Measurements from ENCODE around the gene ZNF280C. TPM values are rescaled to one million over a fixed set of nuclear protein-coding genes. Genes with fewer than 3 reads are reported as not detected.
"Not testable (repeated sequence)": the region's sequence is repeated elsewhere in the genome, so short reads cannot be mapped to it uniquely, and the experiment has no call there.

Gene ZNF280C
- total and polyA plus RNA-seq, 4 donors = 3.9 to 7.6 (median 5.9) TPM

DNA sequence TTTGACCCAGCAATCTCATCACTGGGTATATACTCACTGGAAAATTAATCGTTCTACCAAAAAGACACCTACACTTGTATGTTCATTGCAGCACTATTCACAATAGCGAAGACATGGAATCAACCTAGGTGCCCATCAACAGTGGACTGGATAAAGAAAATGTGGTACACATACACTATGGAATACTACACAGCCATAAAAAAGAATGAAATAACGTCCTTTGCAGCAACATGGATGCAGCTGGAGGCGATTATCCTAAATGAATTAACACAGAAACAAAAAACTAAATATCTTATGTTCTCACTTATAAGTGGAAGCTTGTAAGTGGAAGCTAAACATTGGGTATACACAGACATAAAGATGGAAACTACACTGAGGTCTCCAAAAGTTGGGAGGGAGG lies 37.5 kb downstream of the ZNF280C start:
- not testable (repeated sequence) for H3K9me3 ChIP-seq (ENCODE audit: control insufficient read depth, insufficient read depth, low read length); H3K36me3 ChIP-seq (ENCODE audit: control insufficient read depth, insufficient read depth, low read length); H3K4me3 ChIP-seq (ENCODE audit: low read depth, low read length); H3K4me1 ChIP-seq (ENCODE audit: control insufficient read depth, insufficient read depth, low read length); H3K27ac ChIP-seq (ENCODE audit: low read depth, low read length); DNase-seq (ENCODE audit: low read depth in 4 of 6, low spot score in 6 of 6); H3K27me3 ChIP-seq (ENCODE audit: control insufficient read depth, insufficient read depth, low read length)
- no CpG with 5 or more reads among the region's 4 CpGs for WGBS (ENCODE audit: insufficient coverage)

DNA sequence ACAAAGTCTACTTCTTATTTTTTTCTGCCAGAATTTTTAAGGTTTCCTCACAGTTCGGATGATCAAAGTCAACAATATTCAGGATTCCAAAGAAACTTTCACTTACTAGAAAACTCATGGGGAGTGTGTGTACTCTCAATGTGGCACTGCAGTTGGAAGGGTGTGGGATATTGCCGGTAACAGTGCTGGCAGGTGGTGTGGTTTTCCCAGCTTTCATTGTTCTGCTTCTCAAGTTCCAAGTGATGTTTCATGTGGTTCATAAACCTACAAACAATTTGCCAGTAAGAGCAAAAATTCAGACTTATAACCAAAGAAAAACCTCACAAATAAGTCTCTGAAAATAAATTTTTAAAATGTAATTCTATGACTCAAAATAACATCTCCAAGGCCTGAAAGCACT lies 39.8 kb downstream of the ZNF280C start:
- DNase-seq (ENCODE audit: low read depth in 4 of 6, low spot score in 6 of 6) = no peak
- Histone ChIP-seq H3K36me3 (ENCODE audit: control insufficient read depth, insufficient read depth, low read length) (no peaks in the 10 kb centered on the region), H3K27me3 (ENCODE audit: control insufficient read depth, insufficient read depth, low read length) (no peaks in the 10 kb centered on the region), H3K4me1 (ENCODE audit: control insufficient read depth, insufficient read depth, low read length) (no peaks in the 10 kb centered on the region), H3K27ac (ENCODE audit: low read depth, low read length) (no peak overlapping the region), H3K9me3 (ENCODE audit: control insufficient read depth, insufficient read depth, low read length) (no peaks in the 10 kb centered on the region), H3K4me3 (ENCODE audit: low read depth, low read length) (no peak overlapping the region)
- no CpG with 5 or more reads among the region's 2 CpGs for WGBS (ENCODE audit: insufficient coverage)

DNA sequence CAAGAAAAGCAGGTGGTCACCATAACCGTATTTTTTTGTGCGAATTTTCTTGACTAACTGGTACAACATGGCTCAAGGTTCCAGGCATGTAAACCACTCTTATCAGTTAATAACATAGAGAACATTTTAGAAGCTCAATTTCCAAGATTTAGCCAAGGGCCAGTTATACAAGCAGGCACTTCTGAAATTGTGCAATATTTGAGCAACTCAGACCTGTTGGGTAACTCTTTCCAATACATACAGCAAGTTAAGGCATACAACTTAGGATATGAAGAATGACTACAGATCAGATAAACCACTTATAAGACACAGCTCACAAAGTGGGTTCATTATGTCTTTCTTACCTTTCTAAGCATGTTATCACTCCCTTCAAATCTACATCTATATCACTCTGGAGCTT lies 43.9 kb downstream of the ZNF280C start:
- DNase-seq (ENCODE audit: low read depth in 4 of 6, low spot score in 6 of 6) = no peak
- H3K9me3 ChIP-seq (ENCODE audit: control insufficient read depth, insufficient read depth, low read length) = no peaks in the 10 kb centered on the region
- H3K27me3 ChIP-seq (ENCODE audit: control insufficient read depth, insufficient read depth, low read length) = no peaks in the 10 kb centered on the region
- no peaks in the 10 kb centered on the region for H3K36me3 ChIP-seq (ENCODE audit: control insufficient read depth, insufficient read depth, low read length)
- no peaks in the 10 kb centered on the region for H3K4me1 ChIP-seq (ENCODE audit: control insufficient read depth, insufficient read depth, low read length)
- no peak overlapping the region for H3K27ac ChIP-seq (ENCODE audit: low read depth, low read length)
- H3K4me3 ChIP-seq (ENCODE audit: low read depth, low read length) = no peak overlapping the region
- WGBS (ENCODE audit: insufficient coverage) = 80% methylated on average over 2 of the region's 2 CpGs

DNA sequence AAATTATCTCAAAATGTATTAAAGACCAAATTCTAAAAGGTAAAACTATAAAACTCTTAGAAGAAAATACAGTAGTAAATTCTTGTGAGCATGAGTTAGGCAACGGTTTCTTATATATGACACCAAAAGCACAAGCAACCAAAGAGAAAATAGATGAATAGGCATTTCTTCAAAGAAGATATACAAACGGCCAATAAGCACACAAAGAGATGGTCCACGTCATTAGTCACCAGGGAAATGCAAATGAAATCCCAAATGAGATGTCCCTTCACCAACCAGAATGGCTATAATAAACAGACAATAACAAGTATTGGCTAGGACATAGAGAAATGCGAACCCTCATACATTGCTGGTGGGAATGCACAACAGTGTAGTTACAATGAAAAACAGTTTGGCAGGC lies 52.4 kb downstream of the ZNF280C start:
- no peaks in the 10 kb centered on the region for H3K27me3 ChIP-seq (ENCODE audit: control insufficient read depth, insufficient read depth, low read length)
- H3K27ac ChIP-seq (ENCODE audit: low read depth, low read length) = no peak overlapping the region
- peaks cover 9% of the 10 kb centered on the region for H3K36me3 ChIP-seq (ENCODE audit: control insufficient read depth, insufficient read depth, low read length)
- DNase-seq (ENCODE audit: low read depth in 4 of 6, low spot score in 6 of 6) = no peak
- H3K4me1 ChIP-seq (ENCODE audit: control insufficient read depth, insufficient read depth, low read length) = no peaks in the 10 kb centered on the region
- 80% methylated on average over 1 of the region's 4 CpGs for WGBS (ENCODE audit: insufficient coverage)
- no peak overlapping the region for H3K4me3 ChIP-seq (ENCODE audit: low read depth, low read length)
- no peaks in the 10 kb centered on the region for H3K9me3 ChIP-seq (ENCODE audit: control insufficient read depth, insufficient read depth, low read length)

DNA sequence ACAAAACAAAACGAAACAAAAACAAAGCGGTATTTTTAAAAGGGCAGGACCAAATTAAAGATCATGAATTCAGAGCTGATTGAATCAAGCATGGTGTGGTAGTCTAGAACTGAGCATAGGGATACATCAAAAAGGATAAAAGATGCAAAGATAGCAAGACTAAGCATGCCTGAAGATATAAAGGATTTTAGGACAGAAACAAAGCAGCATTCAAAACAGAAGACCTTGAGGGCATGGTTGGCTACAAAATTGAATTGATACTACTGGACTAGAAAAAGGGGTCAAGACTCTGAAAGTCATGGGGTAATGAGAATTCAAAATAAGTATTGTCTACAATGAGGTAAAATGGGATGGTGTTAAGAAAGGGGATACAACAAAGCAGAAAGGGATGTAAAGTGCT lies 55.3 kb downstream of the ZNF280C start:
- no peak overlapping the region for H3K4me3 ChIP-seq (ENCODE audit: low read depth, low read length)
- no peaks in the 10 kb centered on the region for H3K9me3 ChIP-seq (ENCODE audit: control insufficient read depth, insufficient read depth, low read length)
- no CpG with 5 or more reads among the region's 2 CpGs for WGBS (ENCODE audit: insufficient coverage)
- no peak overlapping the region for H3K27ac ChIP-seq (ENCODE audit: low read depth, low read length)
- DNase-seq (ENCODE audit: low read depth in 4 of 6, low spot score in 6 of 6) = no peak
- H3K36me3 ChIP-seq (ENCODE audit: control insufficient read depth, insufficient read depth, low read length) = peaks cover 9% of the 10 kb centered on the region
- H3K27me3 ChIP-seq (ENCODE audit: control insufficient read depth, insufficient read depth, low read length) = no peaks in the 10 kb centered on the region
- no peaks in the 10 kb centered on the region for H3K4me1 ChIP-seq (ENCODE audit: control insufficient read depth, insufficient read depth, low read length)

DNA sequence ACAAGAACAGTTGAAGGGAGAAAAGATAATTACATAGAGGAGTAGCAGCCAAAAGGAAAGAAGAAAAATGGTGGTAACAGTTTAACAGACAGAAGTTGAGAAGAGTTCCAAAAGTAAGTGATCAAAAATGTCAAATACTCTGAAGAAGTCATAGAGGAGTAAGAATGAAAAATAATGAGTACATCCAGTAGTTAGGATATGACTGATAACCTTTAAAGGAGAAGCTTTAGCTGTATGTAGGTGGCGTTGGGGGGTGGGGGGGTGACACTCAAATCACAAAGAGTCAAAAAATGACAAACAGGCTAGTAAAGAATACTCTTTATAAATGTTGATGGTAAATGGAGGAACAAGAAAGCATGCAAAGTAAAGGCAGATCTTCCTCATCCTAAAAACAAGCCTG lies 56.3 kb downstream of the ZNF280C start:
- DNase-seq (ENCODE audit: low read depth in 4 of 6, low spot score in 6 of 6) = no peak
- H3K36me3 ChIP-seq (ENCODE audit: control insufficient read depth, insufficient read depth, low read length) = peaks cover 6% of the 10 kb centered on the region
- H3K4me1 ChIP-seq (ENCODE audit: control insufficient read depth, insufficient read depth, low read length) = no peaks in the 10 kb centered on the region
- no peaks in the 10 kb centered on the region for H3K27me3 ChIP-seq (ENCODE audit: control insufficient read depth, insufficient read depth, low read length)
- no peak overlapping the region for H3K27ac ChIP-seq (ENCODE audit: low read depth, low read length)
- no peak overlapping the region for H3K4me3 ChIP-seq (ENCODE audit: low read depth, low read length)
- no CpG with 5 or more reads among the region's 1 CpG for WGBS (ENCODE audit: insufficient coverage)
- no peaks in the 10 kb centered on the region for H3K9me3 ChIP-seq (ENCODE audit: control insufficient read depth, insufficient read depth, low read length)

DNA sequence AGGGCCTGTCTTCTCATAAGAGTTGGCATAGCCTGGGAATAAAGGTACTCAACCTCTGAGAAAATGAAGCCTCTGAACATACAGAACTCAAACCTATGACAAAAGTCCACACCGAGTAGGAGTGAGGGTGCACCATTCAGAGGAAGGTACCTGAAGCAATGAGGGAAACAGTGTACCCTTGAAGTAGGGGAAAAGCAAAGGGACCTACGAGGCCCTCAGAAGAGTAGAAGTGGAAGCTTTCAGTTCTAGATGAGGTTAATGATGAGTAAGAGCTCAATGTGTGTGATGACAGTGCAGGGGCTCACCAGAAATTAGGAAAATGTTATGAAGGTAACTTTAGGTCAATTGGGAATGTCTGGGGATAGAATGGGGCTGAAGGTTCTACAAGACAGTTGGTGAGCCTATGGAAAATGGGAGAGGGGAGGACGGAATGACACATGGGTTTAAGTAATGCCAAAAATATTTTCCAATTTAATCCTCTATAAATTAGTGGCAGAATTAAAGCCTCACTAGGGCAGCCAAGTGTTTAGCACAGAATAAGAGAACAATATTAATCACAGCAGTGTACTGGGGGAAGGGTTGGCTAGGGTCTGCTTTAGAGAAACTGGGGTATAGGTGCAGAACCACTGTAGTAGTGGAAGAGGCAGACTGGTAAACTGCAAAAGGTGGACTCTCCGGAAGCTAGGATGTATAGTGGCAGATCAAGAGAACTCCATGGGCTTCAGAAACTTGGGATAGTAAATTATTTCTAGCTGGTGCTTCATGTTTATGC lies 57.1 kb downstream of the ZNF280C start:
- Histone ChIP-seq H3K4me1 (ENCODE audit: control insufficient read depth, insufficient read depth, low read length) (no peaks in the 10 kb centered on the region), H3K4me3 (ENCODE audit: low read depth, low read length) (no peak overlapping the region), H3K9me3 (ENCODE audit: control insufficient read depth, insufficient read depth, low read length) (no peaks in the 10 kb centered on the region), H3K27ac (ENCODE audit: low read depth, low read length) (no peak overlapping the region), H3K27me3 (ENCODE audit: control insufficient read depth, insufficient read depth, low read length) (no peaks in the 10 kb centered on the region), H3K36me3 (ENCODE audit: control insufficient read depth, insufficient read depth, low read length) (peaks cover 6% of the 10 kb centered on the region)
- no peak for DNase-seq (ENCODE audit: low read depth in 4 of 6, low spot score in 6 of 6)
- WGBS (ENCODE audit: insufficient coverage) = 73% methylated on average over 3 of the region's 4 CpGs

DNA sequence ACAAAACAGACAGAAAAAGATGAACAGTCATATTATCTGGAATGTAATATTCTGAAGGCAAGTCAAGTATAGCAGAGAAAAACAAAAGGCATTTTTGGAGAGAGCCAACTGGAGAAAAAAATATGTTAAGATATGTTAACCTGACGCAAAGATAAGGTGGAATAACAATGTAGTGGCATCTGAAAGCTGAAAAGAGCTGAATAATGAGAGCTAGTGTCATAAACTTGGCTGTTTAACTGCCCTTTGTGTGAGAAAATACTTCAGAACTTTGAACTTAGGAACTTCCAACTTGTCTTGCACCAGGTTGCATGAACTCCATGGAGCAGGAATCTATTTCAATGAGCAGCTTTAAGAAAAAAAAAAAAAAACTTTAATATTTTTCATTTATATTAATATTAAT lies 64.1 kb downstream of the ZNF280C start:
- Histone ChIP-seq H3K27me3 (ENCODE audit: control insufficient read depth, insufficient read depth, low read length) (no peaks in the 10 kb centered on the region), H3K4me3 (ENCODE audit: low read depth, low read length) (no peak overlapping the region), H3K36me3 (ENCODE audit: control insufficient read depth, insufficient read depth, low read length) (peaks cover 2% of the 10 kb centered on the region), H3K9me3 (ENCODE audit: control insufficient read depth, insufficient read depth, low read length) (no peaks in the 10 kb centered on the region), H3K4me1 (ENCODE audit: control insufficient read depth, insufficient read depth, low read length) (no peaks in the 10 kb centered on the region), H3K27ac (ENCODE audit: low read depth, low read length) (no peak overlapping the region)
- 38% methylated on average over 1 of the region's 1 CpG for WGBS (ENCODE audit: insufficient coverage)
- DNase-seq (ENCODE audit: low read depth in 4 of 6, low spot score in 6 of 6) = no peak

DNA sequence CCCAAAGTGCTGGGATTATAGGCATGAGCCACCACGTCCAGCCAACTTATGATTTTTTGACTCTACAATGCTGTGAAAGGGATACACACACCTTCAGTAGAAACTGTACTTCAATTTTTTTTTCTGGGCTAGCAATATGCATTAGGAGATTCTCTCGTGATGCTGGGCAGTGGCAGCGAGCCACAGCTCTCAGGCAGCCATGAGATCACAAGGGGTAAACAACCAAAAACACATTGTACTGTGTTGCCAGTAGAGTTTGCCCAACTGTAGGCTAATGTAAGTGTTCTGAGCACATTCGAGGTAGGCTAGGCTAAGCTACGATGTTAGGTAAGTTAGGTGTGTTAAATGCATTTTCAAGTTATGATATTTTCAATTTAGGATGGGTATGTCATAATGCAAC lies 71.2 kb downstream of the ZNF280C start:
- Histone ChIP-seq H3K36me3 (ENCODE audit: control insufficient read depth, insufficient read depth, low read length) (peaks cover 2% of the 10 kb centered on the region), H3K4me3 (ENCODE audit: low read depth, low read length) (no peak overlapping the region), H3K9me3 (ENCODE audit: control insufficient read depth, insufficient read depth, low read length) (no peaks in the 10 kb centered on the region), H3K4me1 (ENCODE audit: control insufficient read depth, insufficient read depth, low read length) (no peaks in the 10 kb centered on the region), H3K27ac (ENCODE audit: low read depth, low read length) (no peak overlapping the region), H3K27me3 (ENCODE audit: control insufficient read depth, insufficient read depth, low read length) (no peaks in the 10 kb centered on the region)
- no peak for DNase-seq (ENCODE audit: low read depth in 4 of 6, low spot score in 6 of 6)
- 83% methylated on average over 2 of the region's 5 CpGs for WGBS (ENCODE audit: insufficient coverage)

DNA sequence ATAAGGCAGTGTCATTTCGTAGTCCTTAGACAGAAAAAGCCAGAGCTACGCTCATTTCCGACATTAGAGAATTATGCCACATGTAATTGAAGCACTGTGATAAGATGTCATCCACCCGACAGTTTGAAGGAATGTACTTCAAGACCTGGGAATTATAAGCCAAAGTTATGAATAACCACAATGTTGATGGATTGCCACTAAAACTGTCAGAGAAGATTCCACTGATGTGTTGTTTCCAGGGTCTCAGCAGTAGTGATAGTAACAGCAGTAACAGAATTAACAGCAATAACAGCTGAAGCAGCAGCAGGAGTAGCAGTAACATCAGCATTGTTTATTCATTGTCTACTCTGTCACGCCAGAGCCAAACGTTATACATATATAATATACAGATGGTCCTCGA lies 72.2 kb downstream of the ZNF280C start:
- Histone ChIP-seq H3K9me3 (ENCODE audit: control insufficient read depth, insufficient read depth, low read length) (no peaks in the 10 kb centered on the region), H3K36me3 (ENCODE audit: control insufficient read depth, insufficient read depth, low read length) (no peaks in the 10 kb centered on the region), H3K4me1 (ENCODE audit: control insufficient read depth, insufficient read depth, low read length) (no peaks in the 10 kb centered on the region), H3K27ac (ENCODE audit: low read depth, low read length) (no peak overlapping the region), H3K4me3 (ENCODE audit: low read depth, low read length) (no peak overlapping the region), H3K27me3 (ENCODE audit: control insufficient read depth, insufficient read depth, low read length) (no peaks in the 10 kb centered on the region)
- 80% methylated on average over 4 of the region's 7 CpGs for WGBS (ENCODE audit: insufficient coverage)
- peak in 1 of 6 donors; percentile 60 for DNase-seq (ENCODE audit: low read depth in 4 of 6, low spot score in 6 of 6)

Data from spinal cord (tissue), 10 donors.